K562 (cell line): ENCODE data around the gene MINDY4. TPM values are rescaled to one million over a fixed set of nuclear protein-coding genes. Genes with fewer than 3 reads are reported as not detected.

ENCODE experiments used
- DPF2 ChIP-seq: fragments of 450-650 bp; IDR thresholded peaks from 2 replicates; pipeline ENCODE4 v1.6.1; 2016
- FOSL1 ChIP-seq: fragments of 200-800 bp; sonication (Bioruptor generic); conservative IDR thresholded peaks from 2 replicates; pipeline ENCODE4 v1.6.1; 2016; ENCODE audit warnings: missing genetic modification characterization, missing compliant biosample characterization
- HDGF ChIP-seq: fragments of 450-650 bp; IDR thresholded peaks from 2 replicates; pipeline ENCODE4 v1.6.1; 2016
- JUND ChIP-seq, 2 experiments: IDR thresholded peaks; 2 replicates in 1 of 2; 3 replicates in 1 of 2; pipeline ENCODE4 v1.6.1; 2011; ENCODE audit warnings: borderline replicate concordance in 2 of 2, low read depth in 2 of 2, low read length in 2 of 2, improper control_type of control experiment in 1 of 2, missing biosample characterization in 1 of 2, missing genetic modification characterization in 1 of 2, missing genetic modification reagents in 1 of 2
- RBM14 ChIP-seq: fragments of 200-400 bp; formaldehyde crosslinking; IDR thresholded peaks from 2 replicates; pipeline ENCODE4 v1.6.1; 2018; ENCODE audit warnings: low read depth, mild to moderate bottlenecking, low read length, moderate library complexity, borderline replicate concordance; ENCODE audit not compliant: insufficient read depth
- ZNF431 ChIP-seq: sonication (generic); formaldehyde crosslinking; IDR thresholded peaks from 2 replicates; pipeline ENCODE4 v1.8.0; 2022; ENCODE audit warnings: mild to moderate bottlenecking, missing genetic modification reagents
- ZNF764 ChIP-seq: fragments of 250-450 bp; sonication (Bioruptor Pico); IDR thresholded peaks from 2 replicates; pipeline ENCODE4 v1.4.0; 2020; ENCODE audit warnings: low read depth, mild to moderate bottlenecking, moderate library complexity
- polyA plus RNA-seq, 8 experiments: library from polyadenylated mRNA; depleted of rRNA in 4 of 8; stranded (reverse) in 5 of 8; unstranded in 3 of 8; fragments of >200 nt; fragmentation: Nextera tagmentation in 2 of 8; fragmentation: Illumina TruSeq in 1 of 8; extraction: Ambion mirVana in 2 of 8; extraction: Trizol in 1 of 8; gene quantifications; 2 replicates each; pipeline versions ENCODE4 v1.2.1 to v1.2.3, GENCODE V29; 2011 to 2014; ENCODE audit warnings: inconsistent platforms in 1 of 8, missing spikeins in 1 of 8
- total RNA-seq, 7 experiments: library from RNA; depleted of rRNA in 6 of 7; stranded (reverse); fragments of >200 nt in 6 of 7; fragmentation: Illumina TruSeq in 2 of 7; extraction: Trizol in 2 of 7; gene quantifications; 2 replicates each; pipeline versions ENCODE4 v1.2.1 to v1.2.3, GENCODE V29; 2011 to 2021; ENCODE audit warnings: low replicate concordance in 1 of 7
- TF ChIP-seq, protein P1 (sequence below): fragments of 250-450 bp; sonication (Bioruptor Pico); IDR thresholded peaks from 2 replicates; pipeline ENCODE4 v1.5.1; 2021; ENCODE audit warnings: mild to moderate bottlenecking
- TF ChIP-seq, protein P2 (sequence below): sonication (generic); formaldehyde crosslinking; IDR thresholded peaks from 2 replicates; pipeline ENCODE4 v1.8.1; 2022; ENCODE audit warnings: missing genetic modification reagents
- TF ChIP-seq, protein P3 (sequence below): sonication (generic); IDR thresholded peaks from 2 replicates; pipeline ENCODE4 v1.6.1; 2016
- TF ChIP-seq, protein P4 (sequence below): fragments of 450-650 bp; formaldehyde crosslinking; IDR thresholded peaks from 2 replicates; pipeline ENCODE4 v1.4.0; 2020; ENCODE audit warnings: mild to moderate bottlenecking

MINDY4 gene
- total and polyA plus RNA-seq, 9 of the 15 experiments (the other 6 are each of a cell fraction or from before 2014, with no cell fraction given), result 2.1 to 16.7 (median 11.0) TPM

DNA sequence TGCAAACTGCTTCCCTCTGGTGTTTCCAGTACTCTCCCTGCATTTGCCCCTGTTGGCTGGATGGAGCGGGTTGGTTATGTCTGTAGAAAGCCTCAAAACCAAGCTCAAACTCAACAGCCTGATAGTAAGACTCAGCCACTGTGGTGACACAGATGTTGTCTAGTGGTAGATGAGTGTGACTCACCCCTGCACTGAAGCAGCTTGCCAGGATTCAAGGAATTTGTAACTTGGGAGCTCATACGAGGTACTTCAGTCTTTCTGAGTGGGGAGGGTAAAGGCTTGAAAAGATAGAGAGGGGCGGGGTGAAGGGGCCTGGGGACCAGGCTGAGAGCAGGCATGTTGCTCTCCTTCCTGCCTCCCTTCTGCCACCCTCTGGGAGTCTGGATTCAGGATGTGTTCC is 117.5 kb downstream of the MINDY4 start (continued):
- peak; percentile 79 for TF ChIP-seq FOSL1 (tag)
- TF ChIP-seq, protein P1, sequence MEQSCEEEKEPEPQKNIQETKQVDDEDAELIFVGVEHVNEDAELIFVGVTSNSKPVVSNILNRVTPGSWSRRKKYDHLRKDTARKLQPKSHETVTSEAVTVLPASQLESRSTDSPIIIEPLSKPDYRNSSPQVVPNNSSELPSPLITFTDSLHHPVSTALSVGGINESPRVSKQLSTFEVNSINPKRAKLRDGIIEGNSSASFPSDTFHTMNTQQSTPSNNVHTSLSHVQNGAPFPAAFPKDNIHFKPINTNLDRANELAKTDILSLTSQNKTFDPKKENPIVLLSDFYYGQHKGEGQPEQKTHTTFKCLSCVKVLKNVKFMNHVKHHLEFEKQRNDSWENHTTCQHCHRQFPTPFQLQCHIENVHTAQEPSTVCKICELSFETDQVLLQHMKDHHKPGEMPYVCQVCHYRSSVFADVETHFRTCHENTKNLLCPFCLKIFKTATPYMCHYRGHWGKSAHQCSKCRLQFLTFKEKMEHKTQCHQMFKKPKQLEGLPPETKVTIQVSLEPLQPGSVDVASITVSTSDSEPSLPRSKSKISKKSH, result no peak
- TF ChIP-seq RBM14, result no peak
- TF ChIP-seq, protein P2, sequence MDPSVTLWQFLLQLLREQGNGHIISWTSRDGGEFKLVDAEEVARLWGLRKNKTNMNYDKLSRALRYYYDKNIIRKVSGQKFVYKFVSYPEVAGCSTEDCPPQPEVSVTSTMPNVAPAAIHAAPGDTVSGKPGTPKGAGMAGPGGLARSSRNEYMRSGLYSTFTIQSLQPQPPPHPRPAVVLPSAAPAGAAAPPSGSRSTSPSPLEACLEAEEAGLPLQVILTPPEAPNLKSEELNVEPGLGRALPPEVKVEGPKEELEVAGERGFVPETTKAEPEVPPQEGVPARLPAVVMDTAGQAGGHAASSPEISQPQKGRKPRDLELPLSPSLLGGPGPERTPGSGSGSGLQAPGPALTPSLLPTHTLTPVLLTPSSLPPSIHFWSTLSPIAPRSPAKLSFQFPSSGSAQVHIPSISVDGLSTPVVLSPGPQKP, result no peak
- TF ChIP-seq, protein P3, sequence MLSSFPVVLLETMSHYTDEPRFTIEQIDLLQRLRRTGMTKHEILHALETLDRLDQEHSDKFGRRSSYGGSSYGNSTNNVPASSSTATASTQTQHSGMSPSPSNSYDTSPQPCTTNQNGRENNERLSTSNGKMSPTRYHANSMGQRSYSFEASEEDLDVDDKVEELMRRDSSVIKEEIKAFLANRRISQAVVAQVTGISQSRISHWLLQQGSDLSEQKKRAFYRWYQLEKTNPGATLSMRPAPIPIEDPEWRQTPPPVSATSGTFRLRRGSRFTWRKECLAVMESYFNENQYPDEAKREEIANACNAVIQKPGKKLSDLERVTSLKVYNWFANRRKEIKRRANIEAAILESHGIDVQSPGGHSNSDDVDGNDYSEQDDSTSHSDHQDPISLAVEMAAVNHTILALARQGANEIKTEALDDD, result 0 out of 2 replicates have a peak, but pooled peaks have one; percentile 24
- TF ChIP-seq HDGF, result no peak
- TF ChIP-seq ZNF431 (CRISPR knock-in tag), result no peak
- TF ChIP-seq DPF2, result no peak
- TF ChIP-seq JUND (IDR thresholded peaks at IDR 0.05; ENCODE audit: borderline replicate concordance, low read depth, low read length), result peak; percentile 22; the same call in 1 of the 2 replicates
- TF ChIP-seq JUND (tag; IDR thresholded peaks at IDR 0.05; ENCODE audit: borderline replicate concordance, low read depth, low read length), result peak; percentile 16; the same call in 1 of the 3 replicates
- TF ChIP-seq, protein P4, sequence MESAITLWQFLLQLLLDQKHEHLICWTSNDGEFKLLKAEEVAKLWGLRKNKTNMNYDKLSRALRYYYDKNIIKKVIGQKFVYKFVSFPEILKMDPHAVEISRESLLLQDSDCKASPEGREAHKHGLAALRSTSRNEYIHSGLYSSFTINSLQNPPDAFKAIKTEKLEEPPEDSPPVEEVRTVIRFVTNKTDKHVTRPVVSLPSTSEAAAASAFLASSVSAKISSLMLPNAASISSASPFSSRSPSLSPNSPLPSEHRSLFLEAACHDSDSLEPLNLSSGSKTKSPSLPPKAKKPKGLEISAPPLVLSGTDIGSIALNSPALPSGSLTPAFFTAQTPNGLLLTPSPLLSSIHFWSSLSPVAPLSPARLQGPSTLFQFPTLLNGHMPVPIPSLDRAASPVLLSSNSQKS (CRISPR knock-in tag), result no peak
- TF ChIP-seq ZNF764, result no peak
